GM19023 (cell line): Measurements from ENCODE around the gene RARA.

ENCODE experiments used
- ATAC-seq: cut with Tn5 transposase; IDR thresholded peaks from one replicate; pipeline ENCODE4 v1.9.1; 2021; ENCODE audit warnings: mild to moderate bottlenecking, moderate library complexity; ENCODE audit not compliant: unreplicated experiment

The RARA gene

GRCh38 chr17:40327735-40328385, 18.9 kb downstream of the RARA start:
- no peak for ATAC-seq

- ATAC-seq, result no peak
These were observed 19.4 kb downstream of the RARA start for GRCh38 chr17:40328386-40328766.

GRCh38 chr17:40329839-40330794, 21.1 kb downstream of the RARA start:
- no peak for ATAC-seq

GRCh38 chr17:40330850-40331470, 22.0 kb downstream of the RARA start:
- ATAC-seq, result no peak

GRCh38 chr17:40331743-40332641, 23.0 kb downstream of the RARA start:
- ATAC-seq, result no peak

GRCh38 chr17:40333781-40334448, 24.9 kb downstream of the RARA start:
- no peak for ATAC-seq

GRCh38 chr17:40335620-40336019, 26.6 kb downstream of the RARA start:
- no peak for ATAC-seq

GRCh38 chr17:40337351-40337750, 28.4 kb downstream of the RARA start:
- no peak for ATAC-seq

GRCh38 chr17:40338058-40338457, 29.1 kb downstream of the RARA start:
- ATAC-seq, result no peak

GRCh38 chr17:40338941-40339649, 30.1 kb downstream of the RARA start:
- no peak for ATAC-seq

- ATAC-seq, result no peak
These were observed 31.3 kb downstream of the RARA start for GRCh38 chr17:40340327-40340726.

GRCh38 chr17:40340880-40341807, 32.2 kb downstream of the RARA start:
- peak; percentile 69 for ATAC-seq

GRCh38 chr17:40341808-40342503, 33.0 kb downstream of the RARA start:
- ATAC-seq, result no peak

GRCh38 chr17:40342504-40343218, 33.7 kb downstream of the RARA start:
- ATAC-seq, result no peak

GRCh38 chr17:40343219-40344119, 34.5 kb downstream of the RARA start:
- no peak for ATAC-seq
